H1 (cell line): ENCODE data around the gene NBL1. TPM values are rescaled to one million over a fixed set of nuclear protein-coding genes. Genes with fewer than 3 reads are reported as not detected.

ENCODE experiments used
- CTCF ChIA-PET: fragments of 300-600 bp; sonication (Branson Sonifier 250); formaldehyde crosslinking; loops from one replicate; lab custom pipeline; 2021; ENCODE audit not compliant: partially characterized antibody; lab: Charles Lee
- POLR2A ChIA-PET: fragments of 300-600 bp; sonication (Branson Sonifier 250); formaldehyde crosslinking; loops from one replicate; lab custom pipeline; 2021; ENCODE audit warnings: inconsistent platforms; ENCODE audit not compliant: partially characterized antibody; lab: Charles Lee
- DNase-seq, 2 experiments: peaks; one replicate each; pipeline versions ENCODE4 v3.0.0 to v3.0.0-alpha.2; 2010 to 2022; ENCODE audit warnings: low spot score in 2 of 2, low read depth in 1 of 2, mixed read lengths in 1 of 2
- FAIRE-seq: peaks from 2 replicates; lab custom pipeline; 2011; peaks lifted over from hg19 to GRCh38; lab: Jason Lieb, UNC
- H2AFZ ChIP-seq: 2 replicates; pipeline ENCODE4 v1.8.1; 2012; ENCODE audit warnings: low read length, inconsistent platforms
- H2AK5ac ChIP-seq: 2 replicates; pipeline ENCODE4 v1.6.1; 2013; ENCODE audit warnings: low read depth, low read length
- H2BK120ac ChIP-seq: replicated peaks from 2 replicates; pipeline ENCODE3; 2013; ENCODE audit warnings: low read depth, low read length, inconsistent platforms
- H2BK12ac ChIP-seq: 2 replicates; pipeline ENCODE4 v1.6.1; 2013; ENCODE audit warnings: low read depth, low read length
- H2BK15ac ChIP-seq: 2 replicates; pipeline ENCODE4 v1.6.1; 2013; ENCODE audit warnings: low read length
- H2BK20ac ChIP-seq: 2 replicates; pipeline ENCODE4 v1.6.1; 2013; ENCODE audit warnings: low read length
- H2BK5ac ChIP-seq: 2 replicates; pipeline ENCODE4 v1.6.1; 2013; ENCODE audit warnings: low read depth, low read length
- H3K14ac ChIP-seq: 2 replicates; pipeline ENCODE4 v1.6.1; 2013; ENCODE audit warnings: inconsistent platforms; ENCODE audit not compliant: insufficient read length
- H3K18ac ChIP-seq: 2 replicates; pipeline ENCODE4 v1.6.1; 2013; ENCODE audit warnings: low read length; ENCODE audit errors: extremely low read depth
- H3K23ac ChIP-seq: 2 replicates; pipeline ENCODE4 v1.6.1; 2013; ENCODE audit warnings: inconsistent platforms; ENCODE audit not compliant: insufficient read length
- H3K23me2 ChIP-seq: 2 replicates; pipeline ENCODE4 v1.6.1; 2013; ENCODE audit warnings: low read depth, low read length
- H3K27ac ChIP-seq: 2 replicates; pipeline ENCODE4 v1.6.1; 2011; ENCODE audit warnings: low read depth, low read length, inconsistent platforms
- H3K27me3 ChIP-seq, 4 experiments: replicated peaks in 1 of 4; 1 replicate in 1 of 4; 2 replicates in 3 of 4; pipeline versions ENCODE4 v1.6.1 to v1.8.1; 2011 to 2013; ENCODE audit warnings: low read length in 3 of 4, mild to moderate bottlenecking in 3 of 4, inconsistent platforms in 2 of 4, mixed read lengths in 2 of 4, moderate library complexity in 1 of 4; ENCODE audit not compliant: control insufficient read depth in 3 of 4, insufficient read depth in 3 of 4; ENCODE audit errors: extremely low read depth in 1 of 4
- H3K36me3 ChIP-seq, 4 experiments: 2 replicates each; pipeline versions ENCODE4 v1.6.1 to v1.8.1; 2011 to 2013; ENCODE audit warnings: mild to moderate bottlenecking in 4 of 4, low read length in 3 of 4, moderate library complexity in 2 of 4, control low read depth in 1 of 4, inconsistent platforms in 1 of 4; ENCODE audit not compliant: insufficient read depth in 4 of 4, control insufficient read depth in 2 of 4
- H3K4ac ChIP-seq: replicated peaks from 2 replicates; pipeline ENCODE3; 2013; ENCODE audit warnings: low read length, low read depth, mixed read lengths, inconsistent platforms; ENCODE audit not compliant: insufficient read length
- H3K4me1 ChIP-seq, 4 experiments: replicated peaks in 1 of 4; 1 replicate in 1 of 4; 2 replicates in 3 of 4; pipeline versions ENCODE4 v1.6.1 to v1.8.1; 2011 to 2013; ENCODE audit warnings: low read length in 3 of 4, inconsistent platforms in 2 of 4, mixed read lengths in 1 of 4; ENCODE audit not compliant: insufficient read depth in 4 of 4, control insufficient read depth in 3 of 4
- H3K4me2 ChIP-seq, 2 experiments: 2 replicates each; pipeline versions ENCODE4 v1.6.1 to v1.8.1; 2011 to 2013; ENCODE audit warnings: low read depth in 2 of 2, low read length in 2 of 2, control low read depth in 1 of 2, inconsistent platforms in 1 of 2, mild to moderate bottlenecking in 1 of 2; ENCODE audit not compliant: insufficient read depth in 1 of 2
- H3K4me3 ChIP-seq, 4 experiments: fragments of 200-600, 300-600 bp in 1 of 4; sonication (generic), shearing (Covaris generic), sonication (Bioruptor Twin) in 1 of 4; 2 replicates each; pipeline versions ENCODE4 v1.5.1 to v1.8.1; 2011 to 2016; ENCODE audit warnings: low read length in 4 of 4, low read depth in 3 of 4, control low read depth in 2 of 4, inconsistent platforms in 2 of 4, mild to moderate bottlenecking in 2 of 4, mixed read lengths in 1 of 4, moderate library complexity in 1 of 4; ENCODE audit not compliant: insufficient read depth in 2 of 4; ENCODE audit errors: extremely low read depth in 1 of 4
- H3K56ac ChIP-seq: replicated peaks from 2 replicates; pipeline ENCODE3; 2013; ENCODE audit warnings: low read depth, mild to moderate bottlenecking, mixed read lengths, low read length, inconsistent platforms; ENCODE audit not compliant: insufficient read length
- H3K79me1 ChIP-seq: 2 replicates; pipeline ENCODE4 v1.6.1; 2013; ENCODE audit warnings: low read depth, low read length, control low read depth
- H3K79me2 ChIP-seq, 2 experiments: 2 replicates each; pipeline versions ENCODE4 v1.6.1 to v1.8.1; 2012 to 2013; ENCODE audit warnings: low read length in 2 of 2, mild to moderate bottlenecking in 2 of 2, inconsistent platforms in 1 of 2; ENCODE audit not compliant: insufficient read depth in 2 of 2, control insufficient read depth in 1 of 2
- H3K9ac ChIP-seq, 4 experiments: replicated peaks in 1 of 4; 1 replicate in 1 of 4; 2 replicates in 3 of 4; pipeline versions ENCODE4 v1.6.1 to v1.8.1; 2011 to 2013; ENCODE audit warnings: low read depth in 3 of 4, low read length in 3 of 4, control low read depth in 2 of 4, mild to moderate bottlenecking in 2 of 4, moderate library complexity in 2 of 4, inconsistent platforms in 1 of 4; ENCODE audit errors: extremely low read depth in 1 of 4
- H3K9me3 ChIP-seq, 2 experiments: 2 replicates each; pipeline versions ENCODE4 v1.6.1 to v1.8.1; 2012 to 2013; ENCODE audit warnings: mild to moderate bottlenecking in 2 of 2, moderate library complexity in 2 of 2, control low read depth in 1 of 2, inconsistent platforms in 1 of 2, low read depth in 1 of 2, low read length in 1 of 2, mixed read lengths in 1 of 2; ENCODE audit not compliant: insufficient read depth in 2 of 2
- H4K20me1 ChIP-seq, 2 experiments: replicated peaks in 1 of 2; 2 replicates each; pipeline versions ENCODE3 to v1.8.1; 2011 to 2013; ENCODE audit warnings: inconsistent platforms in 2 of 2, low read length in 2 of 2, mild to moderate bottlenecking in 1 of 2; ENCODE audit not compliant: insufficient read depth in 2 of 2, control insufficient read depth in 1 of 2
- H4K5ac ChIP-seq: 2 replicates; pipeline ENCODE4 v1.6.1; 2013; ENCODE audit warnings: low read length, low read depth, mixed read lengths, inconsistent platforms; ENCODE audit not compliant: insufficient read length
- H4K8ac ChIP-seq: 2 replicates; pipeline ENCODE4 v1.8.0; 2013; ENCODE audit warnings: mild to moderate bottlenecking, moderate library complexity, low read length, inconsistent platforms; ENCODE audit not compliant: insufficient read depth; ENCODE audit errors: extremely low read depth
- H4K91ac ChIP-seq: replicated peaks from 2 replicates; pipeline ENCODE3; 2013; ENCODE audit warnings: low read length, mixed read lengths, inconsistent platforms; ENCODE audit not compliant: insufficient read length
- BACH1 ChIP-seq: IDR thresholded peaks from 2 replicates; pipeline ENCODE4 v1.6.1; 2012; ENCODE audit warnings: low read length, improper control_type of control experiment
- CBX8 ChIP-seq: fragments of 300-800, 300-1000 bp; sonication (generic); IDR thresholded peaks from 2 replicates; pipeline ENCODE4 v1.7.1; 2016; ENCODE audit warnings: low read depth, low read length, borderline replicate concordance
- FOSL1 ChIP-seq: IDR thresholded peaks from 2 replicates; pipeline ENCODE4 v1.6.1; 2011; ENCODE audit warnings: mild to moderate bottlenecking, low read depth, low read length, moderate library complexity; ENCODE audit not compliant: insufficient read depth
- JUN ChIP-seq: IDR thresholded peaks from 2 replicates; pipeline ENCODE4 v1.6.1; 2011; ENCODE audit warnings: low read depth, mild to moderate bottlenecking, improper control_type of control experiment, low read length
- KDM5A ChIP-seq: fragments of 200-600 bp; IDR thresholded peaks from 2 replicates; pipeline ENCODE4 v1.7.1; 2012; ENCODE audit warnings: mild to moderate bottlenecking, low read length, inconsistent platforms, mixed read lengths
- RAD21 ChIP-seq, 2 experiments: IDR thresholded peaks in 1 of 2; conservative IDR thresholded peaks in 1 of 2; 2 replicates each; pipeline ENCODE4 v1.6.1; 2011; ENCODE audit warnings: low read depth in 2 of 2, low read length in 2 of 2, improper control_type of control experiment in 1 of 2, inconsistent platforms in 1 of 2, mild to moderate bottlenecking in 1 of 2, moderate library complexity in 1 of 2
- SIN3A ChIP-seq, 2 experiments: IDR thresholded peaks in 1 of 2; conservative IDR thresholded peaks in 1 of 2; 2 replicates each; pipeline ENCODE4 v1.6.1; 2011 to 2012; ENCODE audit warnings: low read length in 2 of 2, improper control_type of control experiment in 1 of 2, low read depth in 1 of 2, mild to moderate bottlenecking in 1 of 2
- SIX5 ChIP-seq: IDR thresholded peaks from 2 replicates; pipeline ENCODE4 v1.6.1; 2011; ENCODE audit warnings: mild to moderate bottlenecking, low read depth, low read length
- SP2 ChIP-seq: IDR thresholded peaks from 2 replicates; pipeline ENCODE4 v1.6.1; 2012; ENCODE audit warnings: mild to moderate bottlenecking, low read length, inconsistent platforms
- TAF1 ChIP-seq: IDR thresholded peaks from 2 replicates; pipeline ENCODE4 v1.6.1; 2011; ENCODE audit warnings: mild to moderate bottlenecking, low read depth, low read length
- TAF7 ChIP-seq: optimal IDR thresholded peaks from 2 replicates; pipeline ENCODE3; 2011; ENCODE audit warnings: low read depth, mild to moderate bottlenecking, inconsistent platforms, low read length, moderate library complexity, borderline replicate concordance
- TEAD4 ChIP-seq: IDR thresholded peaks from 2 replicates; pipeline ENCODE4 v1.6.1; 2012; ENCODE audit warnings: low read depth, low read length, inconsistent platforms, mixed read lengths
- YY1 ChIP-seq: IDR thresholded peaks from 2 replicates; pipeline ENCODE4 v1.6.1; 2011; ENCODE audit warnings: low read depth, mild to moderate bottlenecking, low read length
- WGBS, 2 experiments: shearing (Covaris generic) in 1 of 2; methylation state at CpG; one replicate each; pipeline versions ENCODE4 v1.1.6 to v1.1.7; 2013 to 2015; ENCODE audit warnings: low lambda C conversion rate in 2 of 2, mixed read lengths in 2 of 2, inconsistent platforms in 1 of 2, low coverage in 1 of 2, missing lambda C conversion rate in 1 of 2; ENCODE audit not compliant: insufficient replicate concordance in 2 of 2, insufficient coverage in 1 of 2, insufficient read length in 1 of 2; ENCODE audit errors: extremely low coverage in 1 of 2, missing lambda C conversion rate in 1 of 2; 5-methylcytosine and 5-hydroxymethylcytosine counted together
- polyA plus RNA-seq, 7 experiments: library from polyadenylated mRNA; depleted of rRNA in 3 of 7; stranded (reverse) in 5 of 7; unstranded in 2 of 7; fragments of >200 nt in 5 of 7; fragments of 200-250 nt in 2 of 7; gene quantifications; 1 replicate in 5 of 7; 2 replicates in 1 of 7; 4 replicates in 1 of 7; pipeline versions ENCODE4 v1.2.1 to v1.2.3, GENCODE V29; 2011 to 2013; ENCODE audit warnings: missing spikeins in 2 of 7, mixed read lengths in 2 of 7
- total RNA-seq: library from RNA; stranded (reverse); fragmentation: NEBNext Ultra II Directional; extraction: Animal tissue kit (Norgen Biotek cat#: 25700); gene quantifications from 2 replicates; pipeline ENCODE4 v1.2.1, GENCODE V29; 2021

The NBL1 gene
- total and polyA plus RNA-seq, 2 of the 8 experiments (the other 6 are each of a cell fraction or from before 2014, with no cell fraction given) = 8.7 to 9.7 TPM

DNA sequence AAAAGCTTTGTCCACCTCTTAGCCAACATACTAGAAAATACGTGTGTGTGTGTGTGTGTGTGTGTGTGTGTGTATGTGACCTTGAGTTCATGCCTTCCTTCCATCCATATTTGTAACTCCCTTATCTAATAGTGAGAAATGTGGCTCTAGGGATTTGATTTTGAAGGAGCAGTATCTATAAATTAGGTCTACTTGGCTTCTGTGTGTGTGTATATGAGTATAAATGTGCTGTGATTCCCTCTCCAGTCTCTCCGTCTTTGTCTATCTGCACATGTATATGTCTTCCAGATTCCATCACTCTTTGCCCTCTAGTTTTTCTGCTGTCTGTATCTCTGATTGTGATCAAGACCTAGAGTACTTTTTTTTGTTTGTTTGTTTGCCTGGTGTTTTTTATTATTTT lies 11.9 kb upstream of the NBL1 start:
- no peak overlapping the region for H2BK20ac ChIP-seq
- FAIRE-seq = no peak
- 88% methylated on average over 2 of the region's 2 CpGs; no CpG with 5 or more reads in 1 of the 2 experiments for WGBS, 2 experiments

More for the DNA sequence above, 11.9 kb upstream of the NBL1 start:
- peaks cover 0 to 5% (median 4%) of the 10 kb centered on the region in 4 experiments; a peak in 3 of 8 replicates for H3K36me3 ChIP-seq
- no peak overlapping the region for H3K14ac ChIP-seq
- no peak overlapping the region for H2BK12ac ChIP-seq
- POLR2A ChIA-PET = interaction anchor here (1.6 kb wide), 1 partner anchor 14 kb away, joined by 3 read pairs; no protein-coding TSS in a partner anchor
- H3K79me1 ChIP-seq = no peaks in the 10 kb centered on the region
- H2BK5ac ChIP-seq = no peak overlapping the region
- no peaks in the 10 kb centered on the region for H3K9me3 ChIP-seq
- H2BK120ac ChIP-seq = no peak overlapping the region
- H3K56ac ChIP-seq = no peak overlapping the region
- no peak overlapping the region for H2AFZ ChIP-seq
- no peak overlapping the region for H3K4ac ChIP-seq
- no peak for DNase-seq
- H2AK5ac ChIP-seq = no peak overlapping the region
- no peak for TF ChIP-seq KDM5A
- no peak for TF ChIP-seq TAF1
- TF ChIP-seq BACH1 = no peak
- TF ChIP-seq CBX8 = no peak
- TF ChIP-seq TEAD4 = no peak
- no peak for TF ChIP-seq JUN
- no peak for TF ChIP-seq TAF7
- no peak for TF ChIP-seq SIX5
- no peak for TF ChIP-seq RAD21 (IDR thresholded peaks at IDR 0.05 in 1 of 2, conservative IDR thresholded peaks at IDR 0.05 in 1 of 2; ENCODE audit: low read depth in 2 of 2, low read length in 2 of 2)
- TF ChIP-seq FOSL1 = no peak
- no peak for TF ChIP-seq SP2
- no peak for TF ChIP-seq SIN3A (conservative IDR thresholded peaks at IDR 0.05 in 1 of 2, IDR thresholded peaks at IDR 0.05 in 1 of 2; ENCODE audit: low read depth in 1 of 2, low read length in 2 of 2)
- no peak for TF ChIP-seq YY1
- TF ChIP-seq, all 59 proteins: peak for 0
- Histone ChIP-seq H2BK15ac (no peak overlapping the region), H3K23ac (no peak overlapping the region), H3K4me3 (no peak overlapping the region), H3K9ac (no peak overlapping the region), H4K20me1 (peaks cover 1 to 3% of the 10 kb centered on the region in 2 experiments), H3K18ac (no peak overlapping the region), H3K23me2 (no peaks in the 10 kb centered on the region), H3K27me3 (no peaks in the 10 kb centered on the region), H3K27ac (no peak overlapping the region), H4K8ac (no peak overlapping the region), H4K5ac (no peak overlapping the region), H3K4me1 (peaks cover 3 to 9% (median 5%) of the 10 kb centered on the region in 4 experiments; a peak in 5 of 7 replicates), H3K79me2 (no peaks in the 10 kb centered on the region), H4K91ac (no peak overlapping the region), H3K4me2 (no peak overlapping the region)
- CTCF ChIA-PET = interaction anchor here (0.5 to 4.3 kb wide), 5 partner anchors 8 to 291 kb away, joined by 3 to 27 read pairs (median 6); no protein-coding TSS in a partner anchor
